ENCODE measurements around the gene WDR46.

DNA sequence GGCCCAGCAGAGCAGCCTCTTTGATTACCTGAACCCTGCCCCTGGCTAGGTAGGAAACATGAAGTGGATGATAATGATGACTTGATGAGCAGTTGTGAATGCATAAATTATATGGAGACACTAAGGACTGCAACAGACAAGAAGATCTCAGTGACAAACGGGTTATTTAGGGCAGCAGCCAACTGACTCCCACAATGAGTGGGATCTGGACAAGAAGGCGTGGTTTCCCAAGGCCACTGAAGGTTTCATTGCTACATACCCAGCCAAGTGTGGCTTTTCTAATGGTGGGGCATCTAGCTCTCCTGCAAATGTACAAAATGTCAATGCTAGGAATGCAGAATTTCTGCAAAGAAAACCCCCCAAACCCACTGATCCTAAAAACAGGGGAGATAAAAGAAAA, 51.3 kb downstream of the WDR46 start:
- TF ChIP-seq, protein P1, sequence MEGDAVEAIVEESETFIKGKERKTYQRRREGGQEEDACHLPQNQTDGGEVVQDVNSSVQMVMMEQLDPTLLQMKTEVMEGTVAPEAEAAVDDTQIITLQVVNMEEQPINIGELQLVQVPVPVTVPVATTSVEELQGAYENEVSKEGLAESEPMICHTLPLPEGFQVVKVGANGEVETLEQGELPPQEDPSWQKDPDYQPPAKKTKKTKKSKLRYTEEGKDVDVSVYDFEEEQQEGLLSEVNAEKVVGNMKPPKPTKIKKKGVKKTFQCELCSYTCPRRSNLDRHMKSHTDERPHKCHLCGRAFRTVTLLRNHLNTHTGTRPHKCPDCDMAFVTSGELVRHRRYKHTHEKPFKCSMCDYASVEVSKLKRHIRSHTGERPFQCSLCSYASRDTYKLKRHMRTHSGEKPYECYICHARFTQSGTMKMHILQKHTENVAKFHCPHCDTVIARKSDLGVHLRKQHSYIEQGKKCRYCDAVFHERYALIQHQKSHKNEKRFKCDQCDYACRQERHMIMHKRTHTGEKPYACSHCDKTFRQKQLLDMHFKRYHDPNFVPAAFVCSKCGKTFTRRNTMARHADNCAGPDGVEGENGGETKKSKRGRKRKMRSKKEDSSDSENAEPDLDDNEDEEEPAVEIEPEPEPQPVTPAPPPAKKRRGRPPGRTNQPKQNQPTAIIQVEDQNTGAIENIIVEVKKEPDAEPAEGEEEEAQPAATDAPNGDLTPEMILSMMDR (IDR thresholded peaks at IDR 0.05), result no peak
- TF ChIP-seq POLR2A (IDR thresholded peaks at IDR 0.05), result no peak

Data from sigmoid colon (tissue), 3 donors.